ENCODE measurements around the gene ARL3.
"Not testable (repeated sequence)": the region's sequence is repeated elsewhere in the genome, so short reads cannot be mapped to it uniquely, and the experiment has no call there.

Gene ARL3

GRCh38 chr10:102735065-102735562 is 20.9 kb upstream of the ARL3 start:
- no peak for DNase-seq (ENCODE audit: low read depth)

- DNase-seq (ENCODE audit: low read depth), result no peak
Measured at GRCh38 chr10:102732661-102733060, 18.5 kb upstream of the ARL3 start.

GRCh38 chr10:102731222-102731800 is 17.1 kb upstream of the ARL3 start:
- no peak for DNase-seq (ENCODE audit: low read depth)

GRCh38 chr10:102729029-102730026 is 15.1 kb upstream of the ARL3 start:
- DNase-seq (ENCODE audit: low read depth), result peak; percentile 37

GRCh38 chr10:102727037-102727818 is 13.0 kb upstream of the ARL3 start:
- no peak for DNase-seq (ENCODE audit: low read depth)

GRCh38 chr10:102726274-102726673 is 12.1 kb upstream of the ARL3 start:
- no peak for DNase-seq (ENCODE audit: low read depth)

- DNase-seq (ENCODE audit: low read depth), result no peak
Measured at GRCh38 chr10:102723989-102724388, 9.8 kb upstream of the ARL3 start.

GRCh38 chr10:102721954-102722353 is 7.8 kb upstream of the ARL3 start:
- no peak for DNase-seq (ENCODE audit: low read depth)

- DNase-seq (ENCODE audit: low read depth), result no peak
Measured at GRCh38 chr10:102720775-102721301, 6.6 kb upstream of the ARL3 start.

GRCh38 chr10:102720337-102720736 is 6.1 kb upstream of the ARL3 start:
- no peak for DNase-seq (ENCODE audit: low read depth)

- no peak for DNase-seq (ENCODE audit: low read depth)
Measured at GRCh38 chr10:102718220-102718619, 4.0 kb upstream of the ARL3 start.

- DNase-seq (ENCODE audit: low read depth), result not testable (repeated sequence)
Measured at GRCh38 chr10:102716900-102717565, 2.8 kb upstream of the ARL3 start.

- no peak for DNase-seq (ENCODE audit: low read depth)
Measured at GRCh38 chr10:102715880-102716279, 1.7 kb upstream of the ARL3 start.

- DNase-seq (ENCODE audit: low read depth), result no peak
Measured at GRCh38 chr10:102714621-102715455, 641 bp upstream of the ARL3 start, which contains the start of gene SFXN2. Gene SFXN2 (plus strand): TSS chr10:102714636. CDS start chr10:102726637, 12,001 bp downstream.

- no peak for DNase-seq (ENCODE audit: low read depth)
Measured at GRCh38 chr10:102713539-102713813, 721 bp downstream of the ARL3 start.

- DNase-seq (ENCODE audit: low read depth), result no peak
Measured at GRCh38 chr10:102712843-102713538, 1.2 kb downstream of the ARL3 start.

GRCh38 chr10:102712089-102712488 is 2.1 kb downstream of the ARL3 start:
- no peak for DNase-seq (ENCODE audit: low read depth)

- DNase-seq (ENCODE audit: low read depth), result peak; percentile 63
Measured at GRCh38 chr10:102710609-102711008, 3.6 kb downstream of the ARL3 start.

- no peak for DNase-seq (ENCODE audit: low read depth)
Measured at GRCh38 chr10:102705531-102705930, 8.7 kb downstream of the ARL3 start.

- DNase-seq (ENCODE audit: low read depth), result peak; percentile 72
Measured at GRCh38 chr10:102704915-102705314, 9.3 kb downstream of the ARL3 start.
